SK-N-SH (cell line): ENCODE measurements around the gene SFXN3. TPM values are rescaled to one million over a fixed set of nuclear protein-coding genes. Genes with fewer than 3 reads are reported as not detected.

ENCODE experiments used
- CTCF ChIA-PET: fragments of 300-600, 350-600 bp; formaldehyde crosslinking; extraction: SDS; loops from one replicate; lab custom pipeline; 2021; lab: Yijun Ruan, JAX
- POLR2A ChIA-PET: fragments of 350-600 bp; sonication (Branson Sonifier 250); formaldehyde crosslinking; extraction: SDS; loops from one replicate; lab custom pipeline; 2020; ENCODE audit warnings: antibody characterized with exemption, inconsistent platforms; lab: Yijun Ruan, JAX
- DNase-seq: peaks from one replicate; pipeline ENCODE4 v3.0.0; 2012
- H2AFZ ChIP-seq: fragments of 200-600 bp; sonication (generic); 2 replicates; pipeline ENCODE4 v1.8.1; 2016; ENCODE audit warnings: antibody characterized with exemption, mild to moderate bottlenecking, low read depth
- H3F3A ChIP-seq: fragments of 200-600 bp; sonication (generic); replicated peaks from 2 replicates; pipeline ENCODE3; 2016; ENCODE audit warnings: antibody characterized with exemption, mild to moderate bottlenecking; ENCODE audit not compliant: insufficient read depth
- H3K27ac ChIP-seq, 2 experiments: fragments of 200-500 bp in 1 of 2; fragments of 200-600 bp in 1 of 2; sonication (Bioruptor generic) in 1 of 2; sonication (generic), shearing (Covaris generic) in 1 of 2; 2 replicates each; pipeline versions ENCODE4 v1.5.1 to v1.6.1; 2014 to 2016; ENCODE audit warnings: low read depth in 2 of 2, inconsistent platforms in 1 of 2, low read length in 1 of 2, mild to moderate bottlenecking in 1 of 2, mixed read lengths in 1 of 2
- H3K27me3 ChIP-seq: fragments of 200-600 bp; sonication (generic), shearing (Covaris generic); 2 replicates; pipeline ENCODE4 v1.6.1; 2016; ENCODE audit warnings: mixed run types; ENCODE audit not compliant: insufficient read depth
- H3K36me3 ChIP-seq, 2 experiments: fragments of 200-500 bp in 1 of 2; fragments of 200-600 bp in 1 of 2; sonication (Bioruptor generic) in 1 of 2; sonication (generic) in 1 of 2; replicated peaks in 1 of 2; 2 replicates each; pipeline versions ENCODE3 to v1.5.1; 2014 to 2016; ENCODE audit warnings: low read length in 1 of 2, mild to moderate bottlenecking in 1 of 2; ENCODE audit not compliant: insufficient read depth in 2 of 2, control insufficient read depth in 1 of 2
- H3K4me1 ChIP-seq, 2 experiments: fragments of 200-500 bp in 1 of 2; fragments of 200-600 bp in 1 of 2; sonication (Bioruptor generic) in 1 of 2; sonication (generic), shearing (Covaris generic) in 1 of 2; 2 replicates each; pipeline versions ENCODE4 v1.5.1 to v1.6.1; 2014 to 2016; ENCODE audit warnings: low read depth in 1 of 2, low read length in 1 of 2, mixed run types in 1 of 2; ENCODE audit not compliant: insufficient read depth in 2 of 2, control insufficient read depth in 1 of 2
- H3K4me2 ChIP-seq: fragments of 200-600 bp; sonication (generic), shearing (Covaris generic); 2 replicates; pipeline ENCODE4 v1.6.1; 2017; ENCODE audit warnings: mixed run types
- H3K4me3 ChIP-seq, 2 experiments: fragments of 200-500 bp in 1 of 2; fragments of 200-600 bp in 1 of 2; sonication (Bioruptor generic) in 1 of 2; sonication (generic), shearing (Covaris generic) in 1 of 2; 2 replicates each; pipeline versions ENCODE4 v1.5.1 to v1.8.1; 2014 to 2016; ENCODE audit warnings: low read depth in 2 of 2, inconsistent platforms in 1 of 2, low read length in 1 of 2, mild to moderate bottlenecking in 1 of 2, mixed read lengths in 1 of 2, moderate library complexity in 1 of 2
- H3K79me2 ChIP-seq: fragments of 200-600 bp; sonication (generic); 2 replicates; pipeline ENCODE4 v1.8.1; 2017; ENCODE audit warnings: mild to moderate bottlenecking; ENCODE audit not compliant: insufficient read depth
- H3K9ac ChIP-seq: fragments of 200-600 bp; sonication (generic); 2 replicates; pipeline ENCODE4 v1.6.1; 2017; ENCODE audit warnings: mixed run types
- H3K9me2 ChIP-seq: fragments of 200-600 bp; sonication (generic); 2 replicates; pipeline ENCODE4 v1.6.1; 2017; ENCODE audit warnings: mixed run types
- H3K9me3 ChIP-seq: fragments of 200-600 bp; sonication (generic); 2 replicates; pipeline ENCODE4 v1.6.1; 2017; ENCODE audit warnings: mixed run types, mild to moderate bottlenecking, moderate library complexity
- H4K20me1 ChIP-seq: fragments of 200-600 bp; sonication (generic); 2 replicates; pipeline ENCODE4 v1.6.1; 2017; ENCODE audit warnings: mild to moderate bottlenecking, mixed run types; ENCODE audit not compliant: insufficient read depth
- CHD2 ChIP-seq: fragments of 150-350 bp; IDR thresholded peaks from 2 replicates; pipeline ENCODE4 v1.6.1; 2018; ENCODE audit warnings: low read length; ENCODE audit not compliant: partially characterized antibody
- CTCF ChIP-seq: fragments of 200-600 bp; sonication (generic); IDR thresholded peaks from 2 replicates; pipeline ENCODE4 v1.6.1; 2017; ENCODE audit warnings: antibody characterized with exemption, mild to moderate bottlenecking, moderate library complexity
- EP300 ChIP-seq, 2 experiments: IDR thresholded peaks; 2 replicates each; pipeline versions ENCODE4 v1.4.0 to v1.6.1; 2012; ENCODE audit warnings: borderline replicate concordance in 1 of 2, low read depth in 1 of 2, low read length in 1 of 2
- FOSL2 ChIP-seq: IDR thresholded peaks from 2 replicates; pipeline ENCODE4 v1.4.0; 2012; ENCODE audit warnings: low read depth, mild to moderate bottlenecking, moderate library complexity, borderline replicate concordance
- FOXJ3 ChIP-seq: sonication (generic); formaldehyde crosslinking; IDR thresholded peaks from 2 replicates; pipeline ENCODE4 v1.5.1; 2020; ENCODE audit warnings: mild to moderate bottlenecking, missing genetic modification reagents
- GABPA ChIP-seq: IDR thresholded peaks from 2 replicates; pipeline ENCODE4 v1.4.0; 2012; ENCODE audit warnings: low read depth, mild to moderate bottlenecking
- MEF2A ChIP-seq: IDR thresholded peaks from 2 replicates; pipeline ENCODE4 v1.4.0; 2012; ENCODE audit warnings: low read depth, borderline replicate concordance
- MXI1 ChIP-seq: IDR thresholded peaks from 2 replicates; pipeline ENCODE4 v1.6.1; 2012; ENCODE audit warnings: mild to moderate bottlenecking, low read depth, low read length, improper control_type of control experiment
- PBX3 ChIP-seq: IDR thresholded peaks from 2 replicates; pipeline ENCODE4; 2012
- POLR2AphosphoS5 ChIP-seq: IDR thresholded peaks from 2 replicates; pipeline ENCODE4 v1.6.1; 2012; ENCODE audit warnings: low read depth, low read length
- RAD21 ChIP-seq: IDR thresholded peaks from 2 replicates; pipeline ENCODE4 v1.6.1; 2012; ENCODE audit warnings: mild to moderate bottlenecking, low read length
- RFX5 ChIP-seq: IDR thresholded peaks from 2 replicates; pipeline ENCODE4 v1.6.1; 2012; ENCODE audit warnings: mild to moderate bottlenecking, improper control_type of control experiment, low read length
- RXRA ChIP-seq: IDR thresholded peaks from 2 replicates; pipeline ENCODE4 v1.4.0; 2012; ENCODE audit warnings: low read depth, mild to moderate bottlenecking, borderline replicate concordance
- SIN3A ChIP-seq: IDR thresholded peaks from 2 replicates; pipeline ENCODE4 v1.6.1; 2012; ENCODE audit warnings: low read depth, mild to moderate bottlenecking, low read length, moderate library complexity, borderline replicate concordance
- SMC3 ChIP-seq: IDR thresholded peaks from 2 replicates; pipeline ENCODE4 v1.6.1; 2012; ENCODE audit warnings: low read depth, low read length, improper control_type of control experiment
- TEAD4 ChIP-seq: IDR thresholded peaks from 2 replicates; pipeline ENCODE4 v1.4.0; 2012; ENCODE audit warnings: mild to moderate bottlenecking, borderline replicate concordance; ENCODE audit not compliant: insufficient read depth
- USF1 ChIP-seq: IDR thresholded peaks from 2 replicates; pipeline ENCODE4 v1.4.0; 2012; ENCODE audit warnings: low read depth, borderline replicate concordance
- USF2 ChIP-seq: fragments of 150-350 bp; IDR thresholded peaks from 2 replicates; pipeline ENCODE4 v1.6.1; 2017; ENCODE audit warnings: antibody characterized with exemption, low read length, low read depth, borderline replicate concordance
- ZBTB33 ChIP-seq: IDR thresholded peaks from 2 replicates; pipeline ENCODE4 v1.4.0; 2012; ENCODE audit warnings: low read depth, borderline replicate concordance
- WGBS: methylation state at CpG from one replicate; pipeline ENCODE4 v1.1.6; 2017; ENCODE audit warnings: low lambda C conversion rate; 5-methylcytosine and 5-hydroxymethylcytosine counted together
- polyA plus RNA-seq, 3 experiments: library from polyadenylated mRNA; depleted of rRNA; stranded (reverse); fragments of >200 nt; gene quantifications; 2 replicates each; pipeline ENCODE4 v1.2.3, GENCODE V29; 2012

Gene SFXN3
- polyA plus RNA-seq, 1 of the 3 experiments (the other 2 are of a cell fraction), result 142 TPM

- no peak overlapping the region for H2AFZ ChIP-seq
- no peaks in the 10 kb centered on the region for H3K9me2 ChIP-seq
- 0 out of 2 replicates have a peak overlapping the region, but pooled peaks have one; percentile 92 for H3K4me2 ChIP-seq
- peak overlapping the region in 1 of 2 experiments; percentile 91; a peak in 1 of 4 replicates for H3K27ac ChIP-seq
- peaks cover 13% of the 10 kb centered on the region for H3K79me2 ChIP-seq
- H3K36me3 ChIP-seq, result peaks cover 23 to 35% of the 10 kb centered on the region in 2 experiments
- H3K9me3 ChIP-seq, result no peaks in the 10 kb centered on the region
- no peaks in the 10 kb centered on the region for H3K27me3 ChIP-seq
- DNase-seq, result peak; percentile 83
- peaks cover 10 to 18% of the 10 kb centered on the region in 2 experiments for H3K4me1 ChIP-seq
- TF ChIP-seq RXRA (no peak), USF1 (no peak), TEAD4 (no peak), CHD2 (no peak), SIN3A (0 out of 2 replicates have a peak, but pooled peaks have one; percentile 57), POLR2AphosphoS5 (0 out of 2 replicates have a peak, but pooled peaks have one; percentile 11), RFX5 (no peak), FOSL2 (no peak), RAD21 (peak; percentile 89), SMC3 (peak; percentile 76), CTCF (peak; percentile 86)
- no peak overlapping the region for H3K9ac ChIP-seq
- H3K4me3 ChIP-seq, result no peak overlapping the region; a peak in 1 of 4 replicates
- H4K20me1 ChIP-seq, result 0 out of 2 replicates have a peak, but pooled peaks cover 7% of the 10 kb centered on the region
- POLR2A ChIA-PET, result interaction anchor here (0.6 to 0.9 kb wide), 3 partner anchors 9 to 41 kb away, joined by 3 read pairs; partner anchors contain the start of gene LZTS2
- H3F3A ChIP-seq, result peaks cover 48% of the 10 kb centered on the region
- 33% methylated on average over 6 of the region's 6 CpGs for WGBS
- CTCF ChIA-PET, result interaction anchor here (0.6 to 9.5 kb wide), 18 partner anchors 10 to 417 kb away, joined by 3 to 98 read pairs (median 6); partner anchors contain the start of genes KAZALD1, PDZD7 and SFXN3
Observed at GRCh38 chr10:101041252-101041761, 10.3 kb downstream of the SFXN3 start.

- 71% methylated on average over 3 of the region's 4 CpGs for WGBS
- H3K27me3 ChIP-seq, result no peaks in the 10 kb centered on the region
- no peaks in the 10 kb centered on the region for H4K20me1 ChIP-seq
- H3K36me3 ChIP-seq, result peaks cover 17 to 27% of the 10 kb centered on the region in 2 experiments
- peaks cover 45% of the 10 kb centered on the region for H3F3A ChIP-seq
- peak overlapping the region; percentile 87 for H3K9ac ChIP-seq
- no peaks in the 10 kb centered on the region for H3K9me3 ChIP-seq
- ChIA-PET CTCF (interaction anchor here (0.8 to 9.5 kb wide), 20 partner anchors 7 to 100 kb away, joined by 3 to 98 read pairs (median 7); partner anchors contain the start of genes KAZALD1, PDZD7 and SFXN3), POLR2A (interaction anchor here (0.8 to 2.1 kb wide), 9 partner anchors 9 to 100 kb away, joined by 3 to 16 read pairs (median 6); partner anchors contain the start of genes PDZD7 and SFXN3)
- peaks cover 7% of the 10 kb centered on the region for H3K79me2 ChIP-seq
- DNase-seq, result no peak
- no peak overlapping the region for H2AFZ ChIP-seq
- H3K4me3 ChIP-seq, result peak overlapping the region; percentile 53 to 68
- peak overlapping the region; percentile 92 for H3K4me2 ChIP-seq
- no peaks in the 10 kb centered on the region for H3K9me2 ChIP-seq
- peak overlapping the region; percentile 91 to 97 for H3K27ac ChIP-seq
- H3K4me1 ChIP-seq, result peaks cover 10 to 18% of the 10 kb centered on the region in 2 experiments
- no peak for TF ChIP-seq MXI1
- no peak for TF ChIP-seq SMC3
- TF ChIP-seq POLR2AphosphoS5, result no peak
- TF ChIP-seq MEF2A, result no peak
- no peak for TF ChIP-seq USF2
- TF ChIP-seq FOSL2, result no peak
- TF ChIP-seq FOXJ3, result no peak
- no peak for TF ChIP-seq PBX3
- TF ChIP-seq GABPA, result no peak
- TF ChIP-seq EP300 (IDR thresholded peaks at IDR 0.05; ENCODE audit: borderline replicate concordance in 1 of 2, low read depth in 1 of 2, low read length in 1 of 2), result no peak
- no peak for TF ChIP-seq ZBTB33
- TF ChIP-seq CHD2, result no peak
Observed at GRCh38 chr10:101042118-101042517, 11.1 kb downstream of the SFXN3 start.
